MCF 10A (cell line): ENCODE measurements around the gene PBRM1. TPM values are rescaled to one million over a fixed set of nuclear protein-coding genes. Genes with fewer than 3 reads are reported as not detected.
"Not testable (repeated sequence)": the region's sequence is repeated elsewhere in the genome, so short reads cannot be mapped to it uniquely, and the experiment has no call there.

Experiments
- BruUV-seq: library from RNA; stranded (reverse); fragments of 400-500 nt; replicated peaks from 2 replicates; lab custom pipeline; 2021; lab: Mats Ljungman, UMichigan
- CTCF ChIA-PET: fragments of 300-600 bp; sonication (Branson Sonifier 250); formaldehyde crosslinking; extraction: SDS; loops from one replicate; lab custom pipeline; 2021; ENCODE audit warnings: antibody characterized with exemption, inconsistent platforms; lab: Yijun Ruan, JAX
- POLR2A ChIA-PET: fragments of 300-600, 350-650 bp; sonication (Branson Sonifier 250); formaldehyde crosslinking; extraction: SDS; loops from one replicate; lab custom pipeline; 2020; ENCODE audit warnings: antibody characterized with exemption, inconsistent platforms; lab: Yijun Ruan, JAX
- DNase-seq: peaks from one replicate; pipeline ENCODE4 v3.0.0-alpha.2; 2018; ENCODE audit not compliant: unreplicated experiment
- H3K27ac Mint-ChIP-seq: one replicate; pipeline ENCODE4 v1.8.0; 2022; ENCODE audit warnings: mild to moderate bottlenecking, low read depth, mixed read lengths; ENCODE audit not compliant: unreplicated experiment
- H3K27me3 Mint-ChIP-seq: one replicate; pipeline ENCODE4 v1.8.0; 2022; ENCODE audit warnings: mixed read lengths; ENCODE audit not compliant: insufficient read depth, unreplicated experiment
- H3K36me3 Mint-ChIP-seq: one replicate; pipeline ENCODE4 v1.8.0; 2022; ENCODE audit warnings: mild to moderate bottlenecking, moderate library complexity, mixed read lengths; ENCODE audit not compliant: insufficient read depth, unreplicated experiment
- H3K4me1 Mint-ChIP-seq: one replicate; pipeline ENCODE4 v1.8.0; 2022; ENCODE audit warnings: mixed read lengths; ENCODE audit not compliant: insufficient read depth, unreplicated experiment
- H3K4me3 Mint-ChIP-seq: one replicate; pipeline ENCODE4 v1.8.0; 2022; ENCODE audit warnings: mild to moderate bottlenecking, moderate library complexity, mixed read lengths; ENCODE audit not compliant: unreplicated experiment
- H3K9me3 Mint-ChIP-seq: one replicate; pipeline ENCODE4 v1.8.0; 2022; ENCODE audit warnings: mixed read lengths; ENCODE audit not compliant: unreplicated experiment
- intact Hi-C: fragments of 100-400 bp; cut with micrococcal nuclease; formaldehyde crosslinking; loops from 2 replicates; pipeline ENCODE4 v1.14.1; 2022
- total RNA-seq: library from RNA; stranded (reverse); gene quantifications from 2 replicates; pipeline ENCODE4 v1.2.3, GENCODE V29; 2022
- TF ChIP-seq, protein P1 (sequence below): fragments of 200-600 bp; IDR thresholded peaks from one replicate; pipeline ENCODE4 v1.8.0; 2022; ENCODE audit warnings: antibody characterized with exemption, mild to moderate bottlenecking; ENCODE audit not compliant: unreplicated experiment

Gene PBRM1
- total RNA-seq, 1 experiment from 2014 or later, result 56.9 TPM

DNA sequence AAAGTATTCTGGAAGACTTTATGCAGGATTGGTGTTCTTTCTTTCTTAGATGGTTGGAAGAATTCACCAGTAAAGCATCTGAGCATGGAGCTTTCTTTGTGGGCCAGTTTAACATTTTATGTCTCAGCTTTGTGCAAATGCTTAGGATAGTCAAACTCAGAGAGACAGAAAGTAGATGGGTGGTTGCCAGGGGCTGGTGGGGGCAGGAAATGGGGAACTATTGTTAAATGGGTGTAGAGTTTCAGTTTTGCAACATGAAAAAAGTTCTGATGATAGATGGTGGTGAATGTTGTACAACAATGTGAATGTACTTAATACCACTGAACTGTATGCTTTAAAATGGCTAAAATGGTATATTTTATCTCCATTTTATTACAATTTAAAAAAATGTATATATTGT, 45.0 kb upstream of the PBRM1 start:
- no TSS peak for BruUV-seq
- TF ChIP-seq, protein P1, sequence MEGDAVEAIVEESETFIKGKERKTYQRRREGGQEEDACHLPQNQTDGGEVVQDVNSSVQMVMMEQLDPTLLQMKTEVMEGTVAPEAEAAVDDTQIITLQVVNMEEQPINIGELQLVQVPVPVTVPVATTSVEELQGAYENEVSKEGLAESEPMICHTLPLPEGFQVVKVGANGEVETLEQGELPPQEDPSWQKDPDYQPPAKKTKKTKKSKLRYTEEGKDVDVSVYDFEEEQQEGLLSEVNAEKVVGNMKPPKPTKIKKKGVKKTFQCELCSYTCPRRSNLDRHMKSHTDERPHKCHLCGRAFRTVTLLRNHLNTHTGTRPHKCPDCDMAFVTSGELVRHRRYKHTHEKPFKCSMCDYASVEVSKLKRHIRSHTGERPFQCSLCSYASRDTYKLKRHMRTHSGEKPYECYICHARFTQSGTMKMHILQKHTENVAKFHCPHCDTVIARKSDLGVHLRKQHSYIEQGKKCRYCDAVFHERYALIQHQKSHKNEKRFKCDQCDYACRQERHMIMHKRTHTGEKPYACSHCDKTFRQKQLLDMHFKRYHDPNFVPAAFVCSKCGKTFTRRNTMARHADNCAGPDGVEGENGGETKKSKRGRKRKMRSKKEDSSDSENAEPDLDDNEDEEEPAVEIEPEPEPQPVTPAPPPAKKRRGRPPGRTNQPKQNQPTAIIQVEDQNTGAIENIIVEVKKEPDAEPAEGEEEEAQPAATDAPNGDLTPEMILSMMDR, result no peak
- POLR2A ChIA-PET, result interaction anchor here (0.5 kb wide), 1 partner anchor 168 kb away, joined by 3 read pairs; no protein-coding TSS in a partner anchor
- H3K4me1 Mint-ChIP-seq, result no peaks in the 10 kb centered on the region
- no peaks in the 10 kb centered on the region for H3K9me3 Mint-ChIP-seq
- no peaks in the 10 kb centered on the region for H3K27me3 Mint-ChIP-seq
- no peak for DNase-seq
- H3K27ac Mint-ChIP-seq, result no peak overlapping the region
- no peak overlapping the region for H3K4me3 Mint-ChIP-seq
- intact Hi-C loops, result no loop called here
- CTCF ChIA-PET, result no interaction called here
- H3K36me3 Mint-ChIP-seq, result peaks cover 66% of the 10 kb centered on the region

DNA sequence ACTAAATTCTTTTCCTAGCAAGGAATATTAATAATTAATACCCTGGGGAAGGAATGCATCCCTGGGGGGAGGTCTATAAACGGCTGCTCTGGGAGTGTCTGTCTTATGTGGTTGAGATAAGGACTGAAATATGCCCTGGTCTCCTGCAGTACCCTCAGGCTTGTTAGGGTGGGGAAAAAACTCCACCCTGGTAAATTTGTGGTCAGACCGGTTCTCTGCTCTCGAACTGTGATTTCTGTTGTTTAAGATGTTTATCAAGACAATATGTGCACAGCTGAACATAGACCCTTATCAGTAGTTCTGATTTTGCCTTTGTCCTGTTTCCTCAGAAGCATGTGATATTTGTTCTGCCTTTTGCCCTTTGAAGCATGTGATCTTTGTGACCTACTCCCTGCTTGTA, 43.0 kb upstream of the PBRM1 start:
- H3K27me3 Mint-ChIP-seq, H3K4me3 Mint-ChIP-seq, DNase-seq, intact Hi-C loops, BruUV-seq, H3K4me1 Mint-ChIP-seq, H3K27ac Mint-ChIP-seq, H3K9me3 Mint-ChIP-seq: not testable (repeated sequence)
- peaks cover 52% of the 10 kb centered on the region for H3K36me3 Mint-ChIP-seq
- CTCF ChIA-PET, result interaction anchor here (0.7 to 1.2 kb wide), 2 partner anchors 14 to 344 kb away, joined by 3 to 5 read pairs; no protein-coding TSS in a partner anchor
- POLR2A ChIA-PET, result interaction anchor here (0.7 kb wide), 1 partner anchor 1793 kb away, joined by 3 read pairs; no protein-coding TSS in a partner anchor

DNA sequence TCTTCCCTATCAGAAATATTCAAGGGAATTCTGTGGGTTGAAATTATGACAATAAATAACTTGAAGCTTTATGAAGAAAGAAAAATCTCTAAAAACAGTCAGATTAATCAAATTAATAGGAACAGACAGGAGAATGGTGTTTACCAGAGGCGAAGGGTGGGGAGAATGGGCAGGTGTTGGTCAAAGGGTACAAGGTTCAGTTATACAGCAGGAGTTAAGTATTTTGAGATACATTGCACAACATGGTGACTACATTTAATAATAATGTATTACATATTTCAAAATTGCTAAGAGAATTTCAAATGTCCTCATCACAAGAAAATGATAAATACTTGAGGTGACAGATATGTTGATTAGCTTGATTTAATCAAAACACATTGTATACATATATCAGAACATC, 38.8 kb upstream of the PBRM1 start:
- H3K4me1 Mint-ChIP-seq, result peaks cover 14% of the 10 kb centered on the region

DNA sequence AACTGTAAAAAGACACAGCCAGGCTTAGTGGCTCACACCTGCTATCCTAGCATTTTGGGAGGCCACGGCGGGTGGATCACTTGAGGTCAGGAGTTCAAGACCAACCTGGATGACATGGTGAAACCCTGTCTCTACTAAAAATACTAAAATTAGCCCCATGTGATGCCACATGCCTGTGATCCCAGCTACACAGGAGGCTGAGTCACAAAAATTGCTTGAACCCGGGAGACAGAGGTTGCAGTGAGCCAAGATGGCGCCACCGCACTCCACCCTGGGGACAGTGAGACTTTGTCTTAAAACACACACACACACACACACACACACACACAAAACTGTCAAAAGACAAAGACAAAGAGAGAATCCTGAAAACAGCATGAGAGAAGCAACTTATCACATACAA, 38.2 kb upstream of the PBRM1 start:
- no peak overlapping the region for H3K27ac Mint-ChIP-seq
- H3K4me1 Mint-ChIP-seq, result peaks cover 14% of the 10 kb centered on the region
- no peak overlapping the region for H3K4me3 Mint-ChIP-seq
- TF ChIP-seq, protein P1, result no peak
- H3K27me3 Mint-ChIP-seq, result no peaks in the 10 kb centered on the region
- H3K9me3 Mint-ChIP-seq, result no peaks in the 10 kb centered on the region
- intact Hi-C loops, result no loop called here
- CTCF ChIA-PET, result no interaction called here
- POLR2A ChIA-PET, result interaction anchor here (1.4 kb wide), 1 partner anchor 20 kb away, joined by 4 read pairs; no protein-coding TSS in a partner anchor
- DNase-seq, result no peak
- H3K36me3 Mint-ChIP-seq, result peaks cover 20% of the 10 kb centered on the region
- BruUV-seq, result no TSS peak

More for the DNA sequence above, 38.8 kb upstream of the PBRM1 start:
- TF ChIP-seq, protein P1, result no peak
- BruUV-seq, result no TSS peak
- peaks cover 26% of the 10 kb centered on the region for H3K36me3 Mint-ChIP-seq
- no peaks in the 10 kb centered on the region for H3K9me3 Mint-ChIP-seq
- H3K27ac Mint-ChIP-seq, result no peak overlapping the region
- intact Hi-C loops, result no loop called here
- no peak overlapping the region for H3K4me3 Mint-ChIP-seq
- no peak for DNase-seq
- ChIA-PET POLR2A (no interaction called here), CTCF (interaction anchor here (0.6 to 0.7 kb wide), 2 partner anchors 12 to 17 kb away, joined by 3 read pairs; no protein-coding TSS in a partner anchor)
- no peaks in the 10 kb centered on the region for H3K27me3 Mint-ChIP-seq
